Upper lobe of right lung (tissue), 1 donor: ENCODE results near the gene CCK. TPM values are rescaled to one million over a fixed set of nuclear protein-coding genes. Genes with fewer than 3 reads are reported as not detected.

Experiments
- ATAC-seq: fragments of 200-7000 bp; cut with Tn5 transposase; one replicate; pipeline ENCODE4 v1.9.1; 2020; ENCODE audit warnings: mild to moderate bottlenecking, moderate library complexity
- DNase-seq: peaks from one replicate; pipeline ENCODE4 v3.0.0-alpha.2; 2020
- H3K27ac ChIP-seq: fragments of 200-600 bp; one replicate; pipeline ENCODE4 v1.8.0; 2022
- H3K27me3 ChIP-seq: fragments of 200-600 bp; one replicate; pipeline ENCODE4 v1.8.0; 2022; ENCODE audit warnings: mild to moderate bottlenecking
- H3K36me3 ChIP-seq: fragments of 200-600 bp; one replicate; pipeline ENCODE4 v1.8.0; 2022
- H3K4me1 ChIP-seq: fragments of 200-600 bp; one replicate; pipeline ENCODE4 v1.8.0; 2022
- H3K4me3 ChIP-seq: fragments of 200-600 bp; one replicate; pipeline ENCODE4 v1.8.0; 2022; ENCODE audit warnings: mild to moderate bottlenecking
- H3K9me3 ChIP-seq: fragments of 200-600 bp; one replicate; pipeline ENCODE4 v1.8.0; 2022
- intact Hi-C: fragments of 100-400 bp; cut with DNase I; formaldehyde crosslinking; loops from one replicate; pipeline ENCODE4 v1.11.0; 2022
- total RNA-seq: library from RNA; stranded (reverse); fragmentation: NEBNext Ultra II Directional; extraction: Animal tissue kit (Norgen Biotek cat#: 25700); gene quantifications from one replicate; pipeline ENCODE4 v1.2.1, GENCODE V29; 2021
- TF ChIP-seq, protein P1 (sequence below): fragments of 200-600 bp; IDR thresholded peaks from one replicate; pipeline ENCODE4 v1.8.0; 2022; ENCODE audit warnings: antibody characterized with exemption
- donor health status: DM: no; HTN: yes; CAD: no; lungs with severe emphysema.

Gene CCK
- total RNA-seq, 1 donor from 2014 or later = 0.67 TPM

DNA sequence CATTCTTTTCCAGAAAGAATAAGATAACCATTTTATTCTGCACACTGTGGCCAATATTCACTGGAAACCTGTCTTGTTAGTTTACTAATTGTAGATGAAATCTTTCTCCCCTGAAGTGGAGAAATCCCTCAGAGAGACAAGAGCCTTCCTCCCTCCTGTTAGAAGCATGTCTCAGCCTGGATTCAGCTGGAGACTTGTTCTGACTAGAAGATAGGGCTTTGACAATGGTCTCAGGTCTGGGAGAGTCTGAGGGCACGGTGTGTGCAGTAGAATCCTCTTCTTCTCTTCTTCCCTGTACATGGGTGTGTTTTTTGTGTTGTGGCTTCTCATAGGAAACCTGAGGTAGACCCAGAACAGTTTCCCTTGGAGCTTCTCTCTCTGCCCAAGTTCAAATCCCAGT lies 19.9 kb downstream of the CCK start:
- H3K4me3 ChIP-seq = no peak overlapping the region
- intact Hi-C loops = loop anchor here (5.0 kb wide), 1 partner anchor 196 kb away; no protein-coding TSS in a partner anchor
- ATAC-seq (no peak), DNase-seq (no peak)
- no peaks in the 10 kb centered on the region for H3K4me1 ChIP-seq
- H3K9me3 ChIP-seq = no peaks in the 10 kb centered on the region
- H3K27me3 ChIP-seq = no peaks in the 10 kb centered on the region
- no peaks in the 10 kb centered on the region for H3K36me3 ChIP-seq
- no peak overlapping the region for H3K27ac ChIP-seq
- TF ChIP-seq, protein P1, sequence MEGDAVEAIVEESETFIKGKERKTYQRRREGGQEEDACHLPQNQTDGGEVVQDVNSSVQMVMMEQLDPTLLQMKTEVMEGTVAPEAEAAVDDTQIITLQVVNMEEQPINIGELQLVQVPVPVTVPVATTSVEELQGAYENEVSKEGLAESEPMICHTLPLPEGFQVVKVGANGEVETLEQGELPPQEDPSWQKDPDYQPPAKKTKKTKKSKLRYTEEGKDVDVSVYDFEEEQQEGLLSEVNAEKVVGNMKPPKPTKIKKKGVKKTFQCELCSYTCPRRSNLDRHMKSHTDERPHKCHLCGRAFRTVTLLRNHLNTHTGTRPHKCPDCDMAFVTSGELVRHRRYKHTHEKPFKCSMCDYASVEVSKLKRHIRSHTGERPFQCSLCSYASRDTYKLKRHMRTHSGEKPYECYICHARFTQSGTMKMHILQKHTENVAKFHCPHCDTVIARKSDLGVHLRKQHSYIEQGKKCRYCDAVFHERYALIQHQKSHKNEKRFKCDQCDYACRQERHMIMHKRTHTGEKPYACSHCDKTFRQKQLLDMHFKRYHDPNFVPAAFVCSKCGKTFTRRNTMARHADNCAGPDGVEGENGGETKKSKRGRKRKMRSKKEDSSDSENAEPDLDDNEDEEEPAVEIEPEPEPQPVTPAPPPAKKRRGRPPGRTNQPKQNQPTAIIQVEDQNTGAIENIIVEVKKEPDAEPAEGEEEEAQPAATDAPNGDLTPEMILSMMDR = no peak

DNA sequence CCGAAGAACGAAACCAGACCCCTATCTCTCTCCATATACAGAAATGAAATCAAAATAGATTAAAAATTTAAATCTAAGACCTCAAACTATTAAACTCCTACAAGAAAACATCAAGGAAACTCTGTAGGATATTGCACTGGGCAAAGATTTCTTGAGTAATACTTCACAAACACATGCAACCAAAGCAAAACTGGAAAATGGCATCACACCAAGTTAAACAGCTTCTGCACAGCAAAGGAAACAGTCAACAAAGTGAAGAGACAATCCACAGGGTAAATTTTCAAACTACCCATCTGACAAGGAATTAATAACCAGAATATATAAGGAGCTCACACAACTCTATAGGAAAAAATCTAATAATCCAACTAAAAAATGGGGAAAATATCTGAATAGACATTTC lies 29.4 kb downstream of the CCK start:
- no peaks in the 10 kb centered on the region for H3K36me3 ChIP-seq
- intact Hi-C loops = no loop called here
- H3K4me3 ChIP-seq = no peak overlapping the region
- peaks cover 6% of the 10 kb centered on the region for H3K9me3 ChIP-seq
- H3K4me1 ChIP-seq = no peaks in the 10 kb centered on the region
- no peak for ATAC-seq
- H3K27ac ChIP-seq = no peak overlapping the region
- peaks cover 3% of the 10 kb centered on the region for H3K27me3 ChIP-seq
- DNase-seq = no peak
- TF ChIP-seq, protein P1 = no peak

GRCh38 chr3:42235532-42235931 lies 30.5 kb downstream of the CCK start:
- Histone ChIP-seq H3K4me1 (no peaks in the 10 kb centered on the region), H3K27me3 (peaks cover 3% of the 10 kb centered on the region)
- intact Hi-C loops = no loop called here

DNA sequence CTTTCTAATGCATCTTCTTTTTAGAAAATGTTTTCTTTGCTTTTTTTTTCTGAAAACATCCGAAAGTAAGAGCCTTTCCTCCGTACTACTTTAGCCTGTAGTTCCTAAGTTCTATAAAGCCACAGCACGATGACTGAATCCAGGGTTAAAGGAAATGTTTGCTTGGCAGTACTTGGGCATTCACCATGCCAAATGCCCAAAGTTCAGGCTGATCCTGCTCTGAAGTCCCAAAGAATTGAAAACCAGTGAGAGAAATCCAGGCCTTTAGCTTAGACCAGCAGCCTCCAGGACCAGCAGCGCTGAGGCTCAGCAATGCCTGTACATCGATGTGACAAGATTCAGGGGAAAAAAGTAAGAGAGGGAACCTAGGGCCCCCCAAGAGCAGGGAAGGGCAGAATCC lies 35.1 kb downstream of the CCK start:
- intact Hi-C loops = no loop called here
- no peak for DNase-seq
- TF ChIP-seq, protein P1 = no peak
- Histone ChIP-seq H3K9me3 (no peaks in the 10 kb centered on the region), H3K36me3 (no peaks in the 10 kb centered on the region), H3K4me1 (no peaks in the 10 kb centered on the region), H3K27ac (no peak overlapping the region), H3K27me3 (peaks cover 3% of the 10 kb centered on the region), H3K4me3 (no peak overlapping the region)
- no peak for ATAC-seq

More at GRCh38 chr3:42235532-42235931, 30.5 kb downstream of the CCK start:
- no peak for ATAC-seq
- DNase-seq = no peak
- TF ChIP-seq, protein P1 = no peak
- Histone ChIP-seq H3K36me3 (no peaks in the 10 kb centered on the region), H3K9me3 (peaks cover 6% of the 10 kb centered on the region), H3K27ac (no peak overlapping the region), H3K4me3 (no peak overlapping the region)

GRCh38 chr3:42229942-42230688 lies 35.9 kb downstream of the CCK start:
- intact Hi-C loops = loop anchor here (10.0 kb wide), 1 partner anchor 215 kb away; no protein-coding TSS in a partner anchor
- DNase-seq (no peak), ATAC-seq (peak; percentile 36)
- Histone ChIP-seq H3K36me3 (no peaks in the 10 kb centered on the region), H3K4me3 (no peak overlapping the region), H3K27me3 (no peaks in the 10 kb centered on the region), H3K27ac (no peak overlapping the region), H3K4me1 (no peaks in the 10 kb centered on the region), H3K9me3 (no peaks in the 10 kb centered on the region)
- TF ChIP-seq, protein P1 = peak; percentile 45
